ENCODE measurements around the gene ANKRD42.

Gene ANKRD42

GRCh38 chr11:83193315-83194280, at the start of gene ANKRD42:
Gene ANKRD42, plus strand, starts transcription at chr11:83193712. Its CDS starts 959 bp downstream, at chr11:83194671.
- peak; percentile 75 for DNase-seq (ENCODE audit: low read depth)

DNA sequence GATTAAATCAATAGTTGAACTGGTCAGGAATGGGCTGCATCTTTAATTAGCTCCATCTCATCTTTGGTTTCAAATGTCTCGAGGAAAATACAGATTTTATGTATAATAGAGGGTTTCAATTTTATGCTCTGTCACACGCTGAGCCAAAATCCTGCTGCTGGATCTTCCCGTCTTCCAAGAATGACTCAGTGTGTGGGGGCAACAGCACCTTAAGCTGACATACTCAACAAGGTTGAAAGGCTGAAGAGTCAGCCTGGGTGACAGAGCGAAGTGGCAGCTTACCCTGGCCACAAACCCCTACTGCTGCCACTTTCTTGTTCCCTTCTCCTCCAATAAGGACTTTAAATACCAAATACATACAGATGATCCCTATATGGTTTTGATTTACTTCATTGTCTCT, 45.6 kb upstream of the ANKRD42 start:
- no peak for DNase-seq (ENCODE audit: low read depth)

DNA sequence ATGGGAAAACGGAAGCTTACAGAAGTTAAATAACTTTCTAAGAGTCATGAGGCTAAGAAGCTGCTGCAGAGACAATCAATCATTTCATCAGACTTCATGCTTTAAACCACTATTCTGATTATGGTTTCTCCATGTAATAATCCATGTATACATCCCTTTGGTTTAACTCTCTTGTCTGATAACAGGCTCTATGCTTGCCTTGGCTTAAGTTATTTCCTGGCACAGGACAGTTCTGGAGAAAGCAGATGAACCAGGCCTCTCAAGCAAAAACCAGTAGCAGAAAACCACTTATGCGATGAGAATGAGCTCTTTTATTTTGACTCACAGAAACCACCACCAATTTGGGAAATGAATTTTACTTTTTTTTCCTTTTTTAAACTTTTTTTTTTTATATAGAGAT, 43.1 kb upstream of the ANKRD42 start:
- DNase-seq (ENCODE audit: low read depth): no peak

GRCh38 chr11:83151274-83151977, 42.1 kb upstream of the ANKRD42 start:
- no peak for DNase-seq (ENCODE audit: low read depth)

- no peak for DNase-seq (ENCODE audit: low read depth)
Observed at GRCh38 chr11:83152264-83152663, 41.2 kb upstream of the ANKRD42 start.

DNA sequence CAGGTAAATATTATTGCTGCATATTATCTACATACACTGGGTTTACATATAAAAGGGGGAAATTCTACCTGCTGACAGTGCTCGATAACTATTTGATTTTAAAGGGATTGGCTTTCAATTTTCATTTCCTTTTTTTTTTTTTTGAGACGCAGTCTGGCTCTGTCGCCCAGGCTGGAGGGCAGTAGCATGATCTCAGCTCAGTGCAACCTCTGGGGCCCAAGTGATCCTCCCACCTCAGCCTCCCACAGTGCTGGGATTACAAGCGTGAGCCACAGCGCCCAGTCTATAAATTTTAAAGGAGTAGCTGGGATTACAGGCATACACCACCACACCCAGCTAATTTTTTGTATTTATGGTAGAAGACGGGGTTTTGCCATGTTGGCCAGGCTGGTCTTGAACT, 39.7 kb upstream of the ANKRD42 start:
- no peak for DNase-seq (ENCODE audit: low read depth)

DNA sequence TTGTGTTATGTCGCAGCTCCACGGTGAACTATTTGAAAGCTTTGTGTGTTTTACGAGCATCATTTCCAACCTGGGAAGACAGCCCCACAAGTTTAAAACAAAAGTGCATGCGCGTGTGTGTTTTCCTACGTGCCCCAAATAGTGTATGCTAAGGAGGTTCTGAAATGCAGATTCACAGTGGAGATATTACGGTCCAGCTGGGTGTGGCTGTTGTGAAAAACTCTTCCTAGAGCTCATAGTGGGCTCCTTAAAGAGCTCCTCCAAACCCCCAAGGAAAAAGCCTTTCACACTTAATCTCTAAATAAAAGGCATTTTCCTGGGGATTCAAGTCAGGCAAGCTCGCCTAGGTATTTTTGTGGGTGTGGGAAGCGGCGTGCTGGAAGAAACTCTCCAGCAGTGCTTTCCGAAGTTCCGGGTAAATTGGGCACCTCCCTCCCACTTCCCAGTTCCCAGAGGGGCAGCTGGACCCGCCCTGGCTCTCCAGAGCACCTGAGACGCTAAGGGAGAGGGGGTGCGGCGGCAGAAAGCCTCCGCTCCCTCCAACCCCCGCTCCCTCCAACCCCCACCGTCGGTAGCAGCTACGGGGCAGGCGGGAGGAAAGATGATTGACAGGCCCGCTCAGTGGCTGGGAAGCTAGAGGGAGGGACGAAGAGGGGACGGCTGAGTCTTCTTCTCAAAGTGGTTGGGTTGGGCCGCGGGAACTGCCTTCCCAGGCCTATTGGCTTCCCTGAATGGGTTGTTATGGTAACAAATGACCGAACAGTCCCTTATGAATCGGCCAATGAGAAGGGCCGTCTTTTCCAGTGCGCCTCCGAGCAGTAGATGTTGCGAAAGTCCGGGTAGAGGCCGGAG, 37.1 kb upstream of the ANKRD42 start:
- DNase-seq (ENCODE audit: low read depth): peak; percentile 94

DNA sequence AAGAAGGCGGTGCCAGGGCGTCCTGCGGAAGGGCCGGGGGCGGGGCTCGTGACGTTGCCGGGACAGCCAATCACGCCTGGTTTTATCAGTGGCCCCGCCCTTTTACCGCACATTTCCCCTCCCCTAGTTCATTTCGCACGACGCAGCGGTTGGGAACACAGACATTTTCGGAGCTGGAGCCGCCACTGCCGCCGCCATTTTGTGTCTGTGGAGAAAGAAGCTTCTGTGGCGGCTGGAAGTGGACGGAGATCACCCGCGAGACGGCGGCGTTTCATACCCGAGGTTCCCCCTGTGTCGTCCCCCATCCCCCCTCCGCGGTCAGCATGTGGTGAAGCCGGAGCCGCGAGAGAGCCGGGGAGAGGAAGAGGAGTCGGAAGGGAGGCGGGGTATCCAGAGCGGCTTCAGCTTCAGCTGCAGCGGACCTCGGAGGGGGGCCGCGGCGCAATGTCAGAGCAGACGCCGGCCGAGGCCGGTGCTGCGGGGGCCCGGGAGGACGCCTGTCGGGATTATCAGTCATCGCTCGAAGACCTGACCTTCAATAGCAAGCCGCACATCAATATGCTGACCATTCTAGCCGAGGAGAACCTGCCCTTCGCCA, 36.4 kb upstream of the ANKRD42 start, which contains the start of gene PCF11:
PCF11 (plus strand) TSS at position 136 of the 598 bp plus-strand sequence; CDS start at position 445, 309 bp downstream.
- no peak for DNase-seq (ENCODE audit: low read depth)

DNA sequence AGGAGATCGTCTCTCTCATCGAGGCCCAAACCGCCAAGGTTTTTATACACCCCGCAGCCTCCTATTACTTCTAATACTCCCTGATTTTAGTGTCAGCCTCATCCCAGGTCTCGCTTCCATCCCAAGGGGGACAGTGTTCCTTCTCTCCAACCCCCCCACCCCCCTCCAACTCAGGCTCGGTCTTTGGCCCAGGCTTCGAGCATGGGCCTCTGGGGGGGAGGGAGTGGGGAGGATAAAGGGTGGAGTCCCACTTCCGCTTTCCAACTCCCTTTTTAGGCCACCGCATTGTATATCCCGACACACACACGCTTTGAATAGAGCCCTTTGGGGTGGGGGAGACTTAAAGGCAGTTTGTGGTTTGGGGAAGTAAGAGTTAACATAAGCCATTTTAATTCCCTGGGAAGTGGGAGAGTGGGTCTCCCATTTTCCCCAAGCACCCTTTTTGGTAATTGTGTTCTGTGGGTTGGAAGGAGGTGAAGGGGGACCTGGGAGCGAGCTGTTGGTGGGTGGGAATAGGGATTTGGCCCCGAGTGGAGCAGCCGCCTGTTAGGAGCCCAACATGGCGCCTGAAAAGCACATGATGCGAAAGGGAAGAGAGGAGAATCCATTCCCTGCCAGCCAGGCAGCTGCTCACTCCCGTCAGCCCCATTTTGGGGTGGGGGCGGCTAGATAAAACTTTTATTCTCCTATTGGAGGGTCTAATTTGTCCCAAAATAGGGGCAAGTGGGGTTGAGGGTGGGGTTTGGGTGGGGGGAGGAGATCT, 35.7 kb upstream of the ANKRD42 start:
- DNase-seq (ENCODE audit: low read depth): peak; percentile 28

- DNase-seq (ENCODE audit: low read depth): no peak
Observed at GRCh38 chr11:83158357-83158786, 35.1 kb upstream of the ANKRD42 start.

DNA sequence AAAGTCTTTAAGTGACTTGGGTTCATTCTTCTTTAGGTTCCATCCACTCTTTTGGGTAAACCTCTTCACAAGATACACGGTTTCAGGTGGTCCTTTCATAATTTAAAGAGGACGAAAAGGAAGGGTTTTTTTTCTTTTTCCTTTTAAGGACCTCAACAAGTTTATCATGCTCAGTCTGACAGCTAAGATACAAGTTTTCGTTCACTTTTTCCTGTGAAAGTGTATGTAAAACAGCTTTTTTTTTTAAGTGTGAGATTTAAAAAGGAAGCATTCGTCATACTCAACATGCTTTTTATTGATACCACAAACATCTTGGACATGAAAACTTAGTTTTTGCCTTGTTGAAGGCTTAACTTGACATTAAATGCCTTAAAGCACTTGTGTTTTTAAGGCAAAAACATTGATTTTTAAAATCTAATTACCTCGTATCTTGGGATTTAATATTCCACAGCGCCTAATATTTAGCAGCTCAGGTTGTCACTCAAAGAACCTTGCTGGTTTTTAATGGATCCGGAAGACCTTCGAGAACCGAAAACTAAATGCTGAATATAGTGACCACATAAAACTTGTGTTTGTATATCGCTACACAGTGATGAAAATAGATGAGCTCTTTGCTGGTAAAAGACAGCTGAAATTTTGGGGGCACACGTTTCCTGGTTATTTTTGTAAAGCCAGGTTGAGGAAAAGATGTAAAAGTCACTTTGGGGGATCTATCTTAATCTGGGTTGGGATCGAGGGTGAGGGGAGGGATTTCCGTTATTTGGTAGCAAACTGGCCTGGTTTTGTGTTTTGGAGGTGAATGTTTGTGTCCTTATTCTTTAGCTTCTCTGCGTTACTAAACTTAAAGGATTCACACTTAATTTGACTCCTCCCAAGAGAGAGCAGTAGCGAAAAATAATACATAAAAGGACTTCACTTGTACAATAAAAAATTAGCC, 34.3 kb upstream of the ANKRD42 start:
- DNase-seq (ENCODE audit: low read depth): no peak

DNA sequence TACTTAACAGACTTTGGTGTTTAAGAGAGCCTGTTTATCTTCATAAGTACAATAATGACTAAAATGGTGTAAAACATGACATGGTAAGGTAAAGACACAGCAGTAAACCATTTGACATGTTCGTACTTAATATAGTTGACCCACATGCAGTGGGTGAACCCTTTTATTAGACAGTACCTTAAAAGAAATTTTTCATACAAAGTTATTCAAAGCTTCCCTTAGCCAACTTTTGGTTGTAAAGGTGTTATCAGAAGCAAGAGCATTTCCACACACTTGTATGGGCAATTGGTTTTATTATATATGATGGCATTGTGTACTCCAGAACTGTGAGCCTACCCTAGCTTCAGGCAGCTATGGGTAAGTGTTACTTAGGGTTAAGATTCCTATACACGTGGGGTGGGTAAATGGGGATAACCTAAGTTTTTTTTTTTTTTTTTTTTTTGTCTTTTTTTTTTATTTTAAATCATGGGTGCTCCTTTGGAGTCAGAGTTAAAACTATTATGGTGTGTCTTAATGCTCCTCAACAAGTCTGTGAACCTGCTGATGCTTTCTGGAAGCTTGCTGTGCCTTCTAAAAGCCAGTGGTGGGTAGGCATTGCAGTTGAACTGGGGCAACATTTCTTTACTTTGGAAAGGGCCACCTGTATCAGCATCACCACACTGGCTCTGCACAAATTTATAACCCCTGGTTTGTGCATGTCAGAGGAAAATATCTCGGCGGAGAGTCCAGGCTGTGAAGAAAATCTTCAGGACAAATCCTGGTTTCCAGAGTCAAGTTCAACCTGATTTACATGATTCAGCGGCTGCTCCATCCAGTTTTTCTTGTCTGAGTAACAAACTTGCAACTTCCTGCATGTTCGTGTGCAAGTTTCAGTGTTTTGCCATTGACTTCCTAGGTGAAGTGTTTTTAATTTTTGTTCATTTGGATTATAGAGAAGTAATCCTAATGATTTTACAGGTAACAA, 33.3 kb upstream of the ANKRD42 start:
- DNase-seq (ENCODE audit: low read depth): no peak

GRCh38 chr11:83161610-83162199, 31.8 kb upstream of the ANKRD42 start:
- DNase-seq (ENCODE audit: low read depth): no peak

DNA sequence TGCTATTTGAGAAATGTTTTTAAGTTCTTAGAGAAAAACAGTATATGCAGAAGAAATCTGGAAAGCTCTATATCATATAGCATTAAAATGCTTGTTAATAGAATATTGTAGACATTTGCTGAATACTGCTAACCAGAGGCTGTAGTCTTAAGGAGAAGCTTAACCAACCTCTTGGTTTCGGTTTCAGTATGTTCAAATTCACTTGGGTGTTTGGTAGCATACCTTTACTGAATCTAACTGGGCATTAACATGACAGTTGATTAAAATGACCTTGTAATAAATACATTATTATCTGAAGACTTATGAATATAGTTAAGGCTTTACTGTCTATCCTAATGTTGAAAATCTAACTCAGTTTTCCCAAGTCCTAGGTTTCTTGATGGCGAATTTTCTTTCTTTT, 31.1 kb upstream of the ANKRD42 start:
- no peak for DNase-seq (ENCODE audit: low read depth)

DNA sequence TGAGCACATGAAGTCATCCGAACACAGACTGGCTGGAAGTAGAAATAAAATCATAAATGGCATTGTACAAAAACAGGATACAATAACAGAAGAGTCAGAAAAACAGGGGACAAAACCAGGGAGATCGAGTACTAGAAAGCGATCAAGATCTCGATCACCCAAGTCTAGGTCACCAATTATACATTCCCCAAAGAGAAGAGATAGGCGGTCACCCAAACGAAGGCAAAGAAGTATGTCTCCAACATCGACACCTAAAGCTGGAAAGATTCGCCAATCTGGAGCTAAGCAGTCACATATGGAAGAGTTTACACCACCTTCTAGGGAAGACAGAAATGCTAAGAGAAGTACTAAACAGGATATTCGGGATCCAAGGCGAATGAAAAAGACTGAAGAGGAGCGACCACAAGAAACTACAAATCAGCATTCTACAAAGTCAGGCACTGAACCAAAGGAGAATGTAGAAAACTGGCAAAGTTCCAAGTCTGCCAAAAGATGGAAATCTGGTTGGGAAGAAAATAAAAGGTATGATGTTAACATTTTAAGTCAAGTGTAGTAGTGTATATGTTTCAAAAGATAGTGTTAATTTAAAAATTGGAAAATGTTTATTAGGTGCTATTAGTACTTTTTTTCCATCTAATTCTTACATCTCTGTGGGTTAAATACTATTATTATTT, 27.2 kb upstream of the ANKRD42 start:
- no peak for DNase-seq (ENCODE audit: low read depth)

- DNase-seq (ENCODE audit: low read depth): no peak
Observed at GRCh38 chr11:83168756-83169155, 24.8 kb upstream of the ANKRD42 start.

- no peak for DNase-seq (ENCODE audit: low read depth)
Observed at GRCh38 chr11:83170865-83171264, 22.6 kb upstream of the ANKRD42 start.

DNA sequence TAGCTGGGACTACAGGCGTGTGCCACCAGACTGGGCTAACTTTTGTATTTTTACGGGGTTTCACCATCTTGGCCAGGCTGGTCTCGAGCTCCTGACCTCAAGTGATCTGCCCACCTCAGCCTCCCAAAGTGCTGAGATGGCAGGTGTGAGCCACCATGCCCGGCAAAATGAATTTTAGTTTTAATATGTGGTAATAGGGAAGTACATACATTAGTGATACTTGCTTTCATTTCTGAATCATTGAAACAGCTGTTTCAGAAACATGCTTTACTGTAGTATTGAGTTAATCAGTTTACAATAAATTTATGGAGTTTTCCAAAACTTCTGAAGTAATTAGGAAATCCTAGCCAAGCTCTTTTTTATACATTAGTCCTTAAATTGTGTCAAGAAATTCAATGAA, 21.0 kb upstream of the ANKRD42 start:
- DNase-seq (ENCODE audit: low read depth): no peak

Data from stimulated activated CD8-positive, alpha-beta memory T cell treated with anti-CD3 and anti-CD28 coated beads, Interleukin-12 subunit alpha, Interleukin-12 subunit beta, amount 100 ng/mL, for 4 hours (primary cell).